GM21526 (cell line): Measurements from ENCODE around the gene CRKL.
A peak's percentile ranks its signal among the peaks of the same experiment; 100 is the strongest.

Experiments
- ATAC-seq: cut with Tn5 transposase; IDR thresholded peaks from one replicate; pipeline ENCODE4 v1.9.1; 2021; ENCODE audit warnings: moderate library complexity; ENCODE audit not compliant: unreplicated experiment, low FRiP score

CRKL gene

GRCh38 chr22:20993304-20994127, 76.3 kb downstream of the CRKL start:
- no peak for ATAC-seq

- no peak for ATAC-seq
Observed at GRCh38 chr22:20994128-20994901, 77.1 kb downstream of the CRKL start.

- no peak for ATAC-seq
Observed at GRCh38 chr22:20994902-20995241, 77.7 kb downstream of the CRKL start.

- ATAC-seq = no peak
Observed at GRCh38 chr22:20995329-20996030, 78.3 kb downstream of the CRKL start.

GRCh38 chr22:20996031-20996410, 78.8 kb downstream of the CRKL start:
- no peak for ATAC-seq

- ATAC-seq = no peak
Observed at GRCh38 chr22:20996598-20997535, 79.7 kb downstream of the CRKL start.

- no peak for ATAC-seq
Observed at GRCh38 chr22:20997536-20998257, 80.5 kb downstream of the CRKL start.

GRCh38 chr22:20998411-20999336, 81.5 kb downstream of the CRKL start:
- no peak for ATAC-seq

GRCh38 chr22:20999350-21000206, 82.4 kb downstream of the CRKL start:
- ATAC-seq = no peak

GRCh38 chr22:21000207-21000986, 83.2 kb downstream of the CRKL start:
- no peak for ATAC-seq

- peak; percentile 18 for ATAC-seq
Observed at GRCh38 chr22:21000987-21001600, 83.9 kb downstream of the CRKL start.

- peak; percentile 74 for ATAC-seq
Observed at GRCh38 chr22:21001601-21002325, 84.6 kb downstream of the CRKL start, which contains the start of gene THAP7. THAP7 (minus strand) TSS chr22:21002118; CDS start chr22:21001911, 207 bp downstream.
